ENCODE results near the gene METTL6. TPM values are rescaled to one million over a fixed set of nuclear protein-coding genes. Genes with fewer than 3 reads are reported as not detected.

The METTL6 gene
- polyA plus RNA-seq, 1 of the 3 experiments (the other 2 are of a cell fraction), result 22.7 TPM

DNA sequence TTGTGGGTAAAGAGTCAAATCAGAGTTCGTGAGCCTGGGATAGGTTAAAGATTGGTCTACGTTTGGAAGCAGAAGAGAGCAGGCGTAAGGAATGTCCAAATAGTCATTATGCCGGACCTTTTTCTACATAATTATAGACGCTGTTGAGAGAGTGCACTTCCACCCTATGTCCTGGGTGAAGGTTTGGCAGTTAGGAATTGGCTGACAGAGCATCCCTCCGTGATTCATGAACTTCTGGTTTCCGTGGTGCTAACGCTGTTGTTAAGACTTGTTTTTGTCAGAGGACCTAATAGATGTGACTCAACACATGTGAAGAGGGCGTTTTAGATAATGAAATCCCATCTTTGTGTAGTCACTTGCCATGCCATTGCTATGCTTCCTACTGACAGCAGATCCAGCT, 1.2 kb upstream of the METTL6 start:
- no peak for DNase-seq
- Histone ChIP-seq H3K27me3 (ENCODE audit: insufficient read depth) (no peaks in the 10 kb centered on the region), H3K9ac (peak overlapping the region; percentile 90), H3K4me3 (ENCODE audit: low read depth in 2 of 2, low read length in 1 of 2) (peak overlapping the region; percentile 89 to 91), H4K20me1 (ENCODE audit: insufficient read depth) (peaks cover 19% of the 10 kb centered on the region; the same call in 1 of the 2 replicates), H3K79me2 (ENCODE audit: insufficient read depth) (peaks cover 75% of the 10 kb centered on the region), H3K27ac (ENCODE audit: low read depth in 2 of 2, low read length in 1 of 2) (peak overlapping the region in 1 of 2 experiments; percentile 75; a peak in 2 of 4 replicates), H3K4me1 (ENCODE audit: control insufficient read depth in 1 of 2, insufficient read depth in 2 of 2, low read depth in 1 of 2, low read length in 1 of 2) (peaks cover 14 to 15% of the 10 kb centered on the region in 2 experiments; a peak in 3 of 4 replicates), H3F3A (replicated peaks; ENCODE audit: insufficient read depth) (no peaks in the 10 kb centered on the region), H3K36me3 (replicated peaks in 1 of 2; ENCODE audit: control insufficient read depth in 1 of 2, insufficient read depth in 2 of 2, low read length in 1 of 2) (peaks cover 44 to 45% of the 10 kb centered on the region in 2 experiments), H3K9me2 (no peaks in the 10 kb centered on the region), H3K4me2 (peak overlapping the region; percentile 98), H3K9me3 (no peaks in the 10 kb centered on the region), H2AFZ (ENCODE audit: low read depth) (peak overlapping the region; percentile 94)
- POLR2A ChIA-PET, result no interaction called here
- CTCF ChIA-PET, result no interaction called here
- TF ChIP-seq FOXM1 (IDR thresholded peaks at IDR 0.05; ENCODE audit: low read depth), result no peak
- TF ChIP-seq, protein P1, sequence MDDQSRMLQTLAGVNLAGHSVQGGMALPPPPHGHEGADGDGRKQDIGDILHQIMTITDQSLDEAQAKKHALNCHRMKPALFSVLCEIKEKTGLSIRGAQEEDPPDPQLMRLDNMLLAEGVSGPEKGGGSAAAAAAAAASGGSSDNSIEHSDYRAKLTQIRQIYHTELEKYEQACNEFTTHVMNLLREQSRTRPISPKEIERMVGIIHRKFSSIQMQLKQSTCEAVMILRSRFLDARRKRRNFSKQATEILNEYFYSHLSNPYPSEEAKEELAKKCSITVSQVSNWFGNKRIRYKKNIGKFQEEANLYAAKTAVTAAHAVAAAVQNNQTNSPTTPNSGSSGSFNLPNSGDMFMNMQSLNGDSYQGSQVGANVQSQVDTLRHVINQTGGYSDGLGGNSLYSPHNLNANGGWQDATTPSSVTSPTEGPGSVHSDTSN (IDR thresholded peaks at IDR 0.05), result no peak
- TF ChIP-seq RXRA (IDR thresholded peaks at IDR 0.05; ENCODE audit: borderline replicate concordance, low read depth), result no peak
- no peak; the same call in 1 of the 2 replicates for TF ChIP-seq MXI1 (IDR thresholded peaks at IDR 0.05; ENCODE audit: low read depth, low read length)
- WGBS (ENCODE audit: low lambda C conversion rate), result 2% methylated on average over 9 of the region's 9 CpGs

GRCh38 chr3:15427981-15428380, 637 bp upstream of the METTL6 start:
- H3K9ac ChIP-seq, result peak overlapping the region; percentile 90
- POLR2A ChIA-PET, result no interaction called here
- CTCF ChIA-PET, result interaction anchor here (1.5 kb wide), 1 partner anchor 130 kb away, joined by 3 read pairs; no protein-coding TSS in a partner anchor

More at GRCh38 chr3:15427981-15428380, 637 bp upstream of the METTL6 start:
- peak; percentile 48 for DNase-seq
- peak overlapping the region; percentile 94 for H2AFZ ChIP-seq (ENCODE audit: low read depth)
- no peaks in the 10 kb centered on the region for H3K27me3 ChIP-seq (ENCODE audit: insufficient read depth)
- H3K9me3 ChIP-seq, result no peaks in the 10 kb centered on the region
- H3K9me2 ChIP-seq, result no peaks in the 10 kb centered on the region
- peaks cover 40 to 49% of the 10 kb centered on the region in 2 experiments for H3K36me3 ChIP-seq (replicated peaks in 1 of 2; ENCODE audit: control insufficient read depth in 1 of 2, insufficient read depth in 2 of 2, low read length in 1 of 2)
- H3K4me2 ChIP-seq, result peak overlapping the region; percentile 98
- TF ChIP-seq, protein P2, sequence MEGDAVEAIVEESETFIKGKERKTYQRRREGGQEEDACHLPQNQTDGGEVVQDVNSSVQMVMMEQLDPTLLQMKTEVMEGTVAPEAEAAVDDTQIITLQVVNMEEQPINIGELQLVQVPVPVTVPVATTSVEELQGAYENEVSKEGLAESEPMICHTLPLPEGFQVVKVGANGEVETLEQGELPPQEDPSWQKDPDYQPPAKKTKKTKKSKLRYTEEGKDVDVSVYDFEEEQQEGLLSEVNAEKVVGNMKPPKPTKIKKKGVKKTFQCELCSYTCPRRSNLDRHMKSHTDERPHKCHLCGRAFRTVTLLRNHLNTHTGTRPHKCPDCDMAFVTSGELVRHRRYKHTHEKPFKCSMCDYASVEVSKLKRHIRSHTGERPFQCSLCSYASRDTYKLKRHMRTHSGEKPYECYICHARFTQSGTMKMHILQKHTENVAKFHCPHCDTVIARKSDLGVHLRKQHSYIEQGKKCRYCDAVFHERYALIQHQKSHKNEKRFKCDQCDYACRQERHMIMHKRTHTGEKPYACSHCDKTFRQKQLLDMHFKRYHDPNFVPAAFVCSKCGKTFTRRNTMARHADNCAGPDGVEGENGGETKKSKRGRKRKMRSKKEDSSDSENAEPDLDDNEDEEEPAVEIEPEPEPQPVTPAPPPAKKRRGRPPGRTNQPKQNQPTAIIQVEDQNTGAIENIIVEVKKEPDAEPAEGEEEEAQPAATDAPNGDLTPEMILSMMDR (IDR thresholded peaks at IDR 0.05), result no peak
- TF ChIP-seq EZH2phosphoT487 (IDR thresholded peaks at IDR 0.05; ENCODE audit: borderline replicate concordance, low read depth) (no peak), CHD2 (IDR thresholded peaks at IDR 0.05; ENCODE audit: low read length, partially characterized antibody) (no peak), USF1 (IDR thresholded peaks at IDR 0.05; ENCODE audit: borderline replicate concordance, low read depth) (no peak), FOXJ3 (CRISPR knock-in tag; IDR thresholded peaks at IDR 0.05) (no peak), RAD21 (IDR thresholded peaks at IDR 0.05; ENCODE audit: low read length) (no peak), MEF2A (IDR thresholded peaks at IDR 0.05; ENCODE audit: borderline replicate concordance, low read depth) (no peak), RFX5 (IDR thresholded peaks at IDR 0.05; ENCODE audit: low read length) (no peak), RXRA (IDR thresholded peaks at IDR 0.05; ENCODE audit: borderline replicate concordance, low read depth) (no peak), FOXM1 (IDR thresholded peaks at IDR 0.05; ENCODE audit: low read depth) (no peak), ZBTB33 (IDR thresholded peaks at IDR 0.05; ENCODE audit: borderline replicate concordance, low read depth) (no peak)
- TF ChIP-seq, protein P3, sequence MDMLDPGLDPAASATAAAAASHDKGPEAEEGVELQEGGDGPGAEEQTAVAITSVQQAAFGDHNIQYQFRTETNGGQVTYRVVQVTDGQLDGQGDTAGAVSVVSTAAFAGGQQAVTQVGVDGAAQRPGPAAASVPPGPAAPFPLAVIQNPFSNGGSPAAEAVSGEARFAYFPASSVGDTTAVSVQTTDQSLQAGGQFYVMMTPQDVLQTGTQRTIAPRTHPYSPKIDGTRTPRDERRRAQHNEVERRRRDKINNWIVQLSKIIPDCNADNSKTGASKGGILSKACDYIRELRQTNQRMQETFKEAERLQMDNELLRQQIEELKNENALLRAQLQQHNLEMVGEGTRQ (IDR thresholded peaks at IDR 0.05; ENCODE audit: borderline replicate concordance, low read depth, low read length), result no peak
- TF ChIP-seq, protein P1 (IDR thresholded peaks at IDR 0.05), result no peak
- under 1% methylated on average over 11 of the region's 11 CpGs for WGBS (ENCODE audit: low lambda C conversion rate)
- H3K4me1 ChIP-seq (ENCODE audit: control insufficient read depth in 1 of 2, insufficient read depth in 2 of 2, low read depth in 1 of 2, low read length in 1 of 2), result peaks cover 14 to 15% of the 10 kb centered on the region in 2 experiments; a peak in 3 of 4 replicates
- H4K20me1 ChIP-seq (ENCODE audit: insufficient read depth), result peaks cover 19% of the 10 kb centered on the region; the same call in 1 of the 2 replicates
- peak overlapping the region; percentile 75 to 86; a peak in 3 of 4 replicates for H3K27ac ChIP-seq (ENCODE audit: low read depth in 2 of 2, low read length in 1 of 2)
- H3K4me3 ChIP-seq (ENCODE audit: low read depth in 2 of 2, low read length in 1 of 2), result peak overlapping the region; percentile 89 to 91
- peaks cover 71% of the 10 kb centered on the region for H3K79me2 ChIP-seq (ENCODE audit: insufficient read depth)
- H3F3A ChIP-seq (replicated peaks; ENCODE audit: insufficient read depth), result no peaks in the 10 kb centered on the region

Data from SK-N-SH (cell line).